Ectodermal cell (in vitro differentiated cells): ENCODE results near the gene ENOX1.

Experiments
- H3K27ac ChIP-seq: 2 replicates; pipeline ENCODE4 v1.7.0; 2013; ENCODE audit warnings: mild to moderate bottlenecking, low read depth, low read length; ENCODE audit not compliant: insufficient read depth, poor library complexity, severe bottlenecking
- H3K27me3 ChIP-seq: 2 replicates; pipeline ENCODE4 v1.7.0; 2013; ENCODE audit warnings: mild to moderate bottlenecking, low read length; ENCODE audit not compliant: insufficient read depth, control insufficient read depth, poor library complexity, severe bottlenecking
- H3K36me3 ChIP-seq: one replicate; pipeline ENCODE4 v1.7.0; 2013; ENCODE audit warnings: low read length; ENCODE audit not compliant: control insufficient read depth, insufficient read depth
- H3K4me1 ChIP-seq: one replicate; pipeline ENCODE4 v1.7.0; 2013; ENCODE audit warnings: low read length; ENCODE audit not compliant: control insufficient read depth, insufficient read depth
- H3K4me3 ChIP-seq: 2 replicates; pipeline ENCODE4 v1.7.0; 2013; ENCODE audit warnings: low read depth, low read length, control low read depth; ENCODE audit not compliant: insufficient read depth
- H3K9me3 ChIP-seq: 2 replicates; pipeline ENCODE4 v1.7.0; 2013; ENCODE audit warnings: mild to moderate bottlenecking, low read length, moderate library complexity; ENCODE audit not compliant: control insufficient read depth
- WGBS, 2 experiments: methylation state at CpG; one replicate each; pipeline ENCODE4 v1.1.7; 2013; ENCODE audit warnings: missing lambda C conversion rate in 2 of 2; 5-methylcytosine and 5-hydroxymethylcytosine counted together

The ENOX1 gene

GRCh38 chr13:43516401-43516833 is 270.4 kb downstream of the ENOX1 start:
- H3K36me3 ChIP-seq = no peaks in the 10 kb centered on the region
- no peak overlapping the region for H3K4me3 ChIP-seq
- H3K27me3 ChIP-seq = no peaks in the 10 kb centered on the region
- WGBS, 2 experiments = 81 to 88% methylated on average over 2 of the region's 2 CpGs
- H3K9me3 ChIP-seq = no peaks in the 10 kb centered on the region
- no peaks in the 10 kb centered on the region for H3K4me1 ChIP-seq
- no peak overlapping the region for H3K27ac ChIP-seq

GRCh38 chr13:43515531-43515930 is 271.2 kb downstream of the ENOX1 start:
- 90 to 92% methylated on average over 1 of the region's 1 CpG for WGBS, 2 experiments

GRCh38 chr13:43514311-43514710 is 272.5 kb downstream of the ENOX1 start:
- H3K4me1 ChIP-seq = no peaks in the 10 kb centered on the region
- no peak overlapping the region for H3K27ac ChIP-seq
- no peaks in the 10 kb centered on the region for H3K9me3 ChIP-seq
- H3K27me3 ChIP-seq = no peaks in the 10 kb centered on the region
- no peaks in the 10 kb centered on the region for H3K36me3 ChIP-seq
- WGBS, 2 experiments = no CpG with 5 or more reads among the region's 1 CpG
- no peak overlapping the region for H3K4me3 ChIP-seq

More at GRCh38 chr13:43515531-43515930, 271.2 kb downstream of the ENOX1 start:
- H3K4me3 ChIP-seq = no peak overlapping the region
- no peaks in the 10 kb centered on the region for H3K27me3 ChIP-seq
- no peaks in the 10 kb centered on the region for H3K4me1 ChIP-seq
- H3K27ac ChIP-seq = no peak overlapping the region
- no peaks in the 10 kb centered on the region for H3K36me3 ChIP-seq
- no peaks in the 10 kb centered on the region for H3K9me3 ChIP-seq

GRCh38 chr13:43512221-43512620 is 274.6 kb downstream of the ENOX1 start:
- H3K36me3 ChIP-seq = no peaks in the 10 kb centered on the region
- H3K27me3 ChIP-seq = no peaks in the 10 kb centered on the region
- WGBS, 2 experiments = 92 to 98% methylated on average over 1 to 2 of the region's 2 CpGs
- no peak overlapping the region for H3K4me3 ChIP-seq
- H3K9me3 ChIP-seq = no peaks in the 10 kb centered on the region
- H3K4me1 ChIP-seq = no peaks in the 10 kb centered on the region
- H3K27ac ChIP-seq = no peak overlapping the region

GRCh38 chr13:43510956-43511901 is 275.5 kb downstream of the ENOX1 start:
- H3K27me3 ChIP-seq = no peaks in the 10 kb centered on the region
- H3K4me1 ChIP-seq = no peaks in the 10 kb centered on the region
- 92 to 94% methylated on average over 5 of the region's 6 CpGs for WGBS, 2 experiments
- no peak overlapping the region for H3K4me3 ChIP-seq
- H3K9me3 ChIP-seq = no peaks in the 10 kb centered on the region
- H3K36me3 ChIP-seq = no peaks in the 10 kb centered on the region
- no peak overlapping the region for H3K27ac ChIP-seq

GRCh38 chr13:43495732-43496131 is 291.0 kb downstream of the ENOX1 start:
- Histone ChIP-seq H3K27me3 (no peaks in the 10 kb centered on the region), H3K4me3 (no peak overlapping the region), H3K27ac (no peak overlapping the region), H3K9me3 (no peaks in the 10 kb centered on the region), H3K36me3 (no peaks in the 10 kb centered on the region), H3K4me1 (no peaks in the 10 kb centered on the region)
- 93% methylated on average over 1 of the region's 1 CpG; no CpG with 5 or more reads in 1 of the 2 experiments for WGBS, 2 experiments

- Histone ChIP-seq H3K36me3 (no peaks in the 10 kb centered on the region), H3K27ac (no peak overlapping the region), H3K9me3 (no peaks in the 10 kb centered on the region), H3K27me3 (no peaks in the 10 kb centered on the region), H3K4me1 (no peaks in the 10 kb centered on the region), H3K4me3 (no peak overlapping the region)
- WGBS, 2 experiments = 89 to 95% methylated on average over 3 of the region's 4 CpGs
These were observed 292.6 kb downstream of the ENOX1 start for GRCh38 chr13:43494206-43494605.

- 77% methylated on average over 3 of the region's 3 CpGs for WGBS, 2 experiments
These were observed 293.2 kb downstream of the ENOX1 start for GRCh38 chr13:43493496-43494000.

GRCh38 chr13:43492745-43493144 is 294.0 kb downstream of the ENOX1 start:
- no peak overlapping the region for H3K4me3 ChIP-seq
- no peaks in the 10 kb centered on the region for H3K4me1 ChIP-seq
- H3K9me3 ChIP-seq = no peaks in the 10 kb centered on the region
- no peak overlapping the region for H3K27ac ChIP-seq
- no peaks in the 10 kb centered on the region for H3K27me3 ChIP-seq
- H3K36me3 ChIP-seq = no peaks in the 10 kb centered on the region

More at GRCh38 chr13:43493496-43494000, 293.2 kb downstream of the ENOX1 start:
- no peaks in the 10 kb centered on the region for H3K4me1 ChIP-seq
- H3K27ac ChIP-seq = no peak overlapping the region
- H3K9me3 ChIP-seq = no peaks in the 10 kb centered on the region
- H3K4me3 ChIP-seq = no peak overlapping the region
- H3K36me3 ChIP-seq = no peaks in the 10 kb centered on the region
- H3K27me3 ChIP-seq = no peaks in the 10 kb centered on the region

GRCh38 chr13:43492311-43492710 is 294.5 kb downstream of the ENOX1 start:
- H3K4me3 ChIP-seq = no peak overlapping the region
- H3K27me3 ChIP-seq = no peaks in the 10 kb centered on the region
- H3K27ac ChIP-seq = no peak overlapping the region
- no peaks in the 10 kb centered on the region for H3K36me3 ChIP-seq
- 93 to 95% methylated on average over 2 of the region's 2 CpGs for WGBS, 2 experiments
- no peaks in the 10 kb centered on the region for H3K9me3 ChIP-seq
- H3K4me1 ChIP-seq = no peaks in the 10 kb centered on the region
